ENCODE measurements around the gene RSU1.

DNA sequence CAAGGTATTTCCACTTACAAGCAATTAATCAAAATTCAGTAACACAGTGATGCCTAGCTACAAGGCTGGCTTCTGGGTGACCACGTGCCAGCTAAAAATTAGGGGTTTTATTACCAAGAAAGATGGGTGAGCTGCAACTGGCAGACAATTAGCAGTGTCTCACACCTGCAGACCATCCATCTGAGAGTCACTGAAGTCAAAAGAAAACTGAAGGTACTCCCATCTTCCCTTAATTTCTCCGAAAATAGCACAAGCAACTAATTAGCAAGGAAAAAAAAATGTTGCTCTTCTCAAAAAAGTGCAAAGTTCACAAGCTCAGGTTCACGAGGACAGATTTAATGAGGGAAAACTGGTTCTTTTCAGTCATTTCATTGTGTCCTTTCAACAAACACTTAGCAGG, 28.4 kb downstream of the RSU1 start:
- TF ChIP-seq CTCF (IDR thresholded peaks at IDR 0.05; ENCODE audit: extremely low read depth in 1 of 2, insufficient read depth in 1 of 2, low read depth in 1 of 2, low read length in 2 of 2) (no peak), POLR2A (IDR thresholded peaks at IDR 0.05; ENCODE audit: low read depth, low read length) (no peak)
